ENCODE results near the gene FIZ1. TPM values are rescaled to one million over a fixed set of nuclear protein-coding genes. Genes with fewer than 3 reads are reported as not detected.
A peak's percentile ranks its signal among the peaks of the same experiment; 100 is the strongest.

Gene FIZ1
- total RNA-seq, 1 donor, result 8.6 TPM

DNA sequence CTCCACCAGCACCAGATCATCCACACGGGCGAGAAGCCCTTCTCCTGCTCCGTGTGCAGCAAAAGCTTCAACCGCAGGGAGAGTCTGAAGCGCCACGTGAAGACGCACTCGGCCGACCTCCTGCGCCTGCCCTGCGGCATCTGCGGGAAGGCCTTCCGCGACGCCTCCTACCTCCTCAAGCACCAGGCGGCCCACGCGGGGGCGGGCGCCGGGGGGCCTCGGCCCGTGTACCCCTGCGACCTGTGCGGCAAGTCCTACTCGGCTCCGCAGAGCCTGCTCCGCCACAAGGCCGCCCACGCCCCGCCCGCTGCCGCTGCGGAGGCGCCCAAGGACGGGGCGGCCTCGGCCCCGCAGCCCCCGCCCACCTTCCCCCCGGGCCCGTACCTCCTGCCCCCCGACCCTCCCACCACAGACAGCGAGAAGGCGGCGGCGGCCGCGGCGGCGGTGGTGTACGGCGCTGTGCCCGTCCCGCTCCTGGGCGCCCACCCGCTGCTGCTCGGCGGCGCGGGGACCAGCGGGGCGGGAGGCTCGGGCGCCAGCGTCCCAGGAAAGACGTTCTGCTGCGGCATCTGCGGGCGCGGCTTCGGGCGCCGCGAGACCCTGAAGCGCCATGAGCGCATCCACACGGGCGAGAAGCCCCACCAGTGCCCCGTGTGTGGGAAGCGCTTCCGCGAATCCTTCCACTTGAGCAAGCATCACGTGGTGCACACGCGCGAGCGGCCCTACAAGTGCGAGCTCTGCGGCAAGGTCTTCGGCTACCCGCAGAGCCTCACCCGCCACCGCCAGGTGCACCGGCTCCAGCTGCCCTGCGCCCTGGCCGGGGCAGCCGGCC, 15.6 kb upstream of the FIZ1 start:
- DNase-seq (ENCODE audit: low read depth in 2 of 3, low spot score in 2 of 3), result no peak

DNA sequence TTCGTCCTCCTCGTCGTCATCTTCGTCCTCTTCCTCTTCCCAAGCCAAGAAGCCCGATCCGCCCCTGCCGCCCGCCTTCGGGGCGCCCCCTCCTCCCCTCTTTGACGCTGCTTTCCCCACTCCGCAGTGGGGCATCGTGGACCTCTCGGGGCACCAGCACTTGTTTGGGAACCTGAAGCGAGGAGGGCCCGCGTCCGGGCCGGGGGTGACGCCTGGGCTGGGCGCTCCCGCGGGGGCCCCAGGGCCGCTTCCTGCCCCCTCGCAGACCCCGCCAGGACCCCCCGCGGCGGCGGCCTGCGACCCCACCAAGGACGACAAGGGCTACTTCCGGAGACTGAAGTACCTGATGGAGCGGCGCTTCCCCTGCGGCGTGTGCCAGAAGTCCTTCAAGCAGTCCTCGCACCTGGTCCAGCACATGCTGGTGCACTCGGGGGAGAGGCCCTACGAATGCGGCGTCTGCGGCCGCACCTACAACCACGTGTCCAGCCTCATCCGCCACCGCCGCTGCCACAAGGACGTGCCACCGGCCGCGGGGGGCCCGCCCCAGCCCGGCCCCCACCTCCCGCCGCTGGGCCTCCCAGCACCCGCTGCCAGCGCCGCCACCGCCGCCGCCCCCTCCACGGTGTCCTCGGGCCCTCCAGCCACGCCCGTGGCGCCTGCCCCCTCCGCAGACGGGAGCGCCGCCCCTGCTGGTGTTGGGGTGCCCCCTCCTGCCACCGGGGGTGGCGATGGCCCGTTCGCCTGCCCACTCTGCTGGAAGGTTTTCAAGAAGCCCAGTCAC, 14.8 kb upstream of the FIZ1 start:
- DNase-seq (ENCODE audit: low read depth in 2 of 3, low spot score in 2 of 3), result no peak

- DNase-seq (ENCODE audit: low read depth in 2 of 3, low spot score in 2 of 3), result no peak
Measured at GRCh38 chr19:55613396-55613795, 14.1 kb upstream of the FIZ1 start.

- DNase-seq (ENCODE audit: low read depth in 2 of 3, low spot score in 2 of 3), result no peak
Measured at GRCh38 chr19:55611983-55612645, 12.8 kb upstream of the FIZ1 start.

GRCh38 chr19:55611300-55611982, 12.1 kb upstream of the FIZ1 start:
- no peak for DNase-seq (ENCODE audit: low read depth in 2 of 3, low spot score in 2 of 3)

- DNase-seq (ENCODE audit: low read depth in 2 of 3, low spot score in 2 of 3), result no peak
Measured at GRCh38 chr19:55609326-55609725, 10.0 kb upstream of the FIZ1 start.

GRCh38 chr19:55606817-55607216, 7.5 kb upstream of the FIZ1 start:
- no peak for DNase-seq (ENCODE audit: low read depth in 2 of 3, low spot score in 2 of 3)

DNA sequence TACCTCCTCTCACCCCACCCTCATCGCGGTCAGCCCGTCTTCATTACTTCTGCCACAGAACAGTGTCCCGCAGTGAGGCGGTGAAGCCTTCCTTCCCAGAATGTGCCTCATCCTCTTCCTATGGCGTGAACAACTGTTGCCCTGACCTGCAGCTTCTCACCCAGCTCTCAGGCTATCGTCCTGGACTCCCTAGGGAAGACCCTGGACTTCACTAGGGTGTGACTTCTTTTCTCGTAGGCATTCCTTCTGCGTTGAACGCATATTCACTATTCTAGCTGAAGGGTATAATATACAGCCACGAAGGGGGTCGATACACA, 7.1 kb upstream of the FIZ1 start:
- no peak for DNase-seq (ENCODE audit: low read depth in 2 of 3, low spot score in 2 of 3)

DNA sequence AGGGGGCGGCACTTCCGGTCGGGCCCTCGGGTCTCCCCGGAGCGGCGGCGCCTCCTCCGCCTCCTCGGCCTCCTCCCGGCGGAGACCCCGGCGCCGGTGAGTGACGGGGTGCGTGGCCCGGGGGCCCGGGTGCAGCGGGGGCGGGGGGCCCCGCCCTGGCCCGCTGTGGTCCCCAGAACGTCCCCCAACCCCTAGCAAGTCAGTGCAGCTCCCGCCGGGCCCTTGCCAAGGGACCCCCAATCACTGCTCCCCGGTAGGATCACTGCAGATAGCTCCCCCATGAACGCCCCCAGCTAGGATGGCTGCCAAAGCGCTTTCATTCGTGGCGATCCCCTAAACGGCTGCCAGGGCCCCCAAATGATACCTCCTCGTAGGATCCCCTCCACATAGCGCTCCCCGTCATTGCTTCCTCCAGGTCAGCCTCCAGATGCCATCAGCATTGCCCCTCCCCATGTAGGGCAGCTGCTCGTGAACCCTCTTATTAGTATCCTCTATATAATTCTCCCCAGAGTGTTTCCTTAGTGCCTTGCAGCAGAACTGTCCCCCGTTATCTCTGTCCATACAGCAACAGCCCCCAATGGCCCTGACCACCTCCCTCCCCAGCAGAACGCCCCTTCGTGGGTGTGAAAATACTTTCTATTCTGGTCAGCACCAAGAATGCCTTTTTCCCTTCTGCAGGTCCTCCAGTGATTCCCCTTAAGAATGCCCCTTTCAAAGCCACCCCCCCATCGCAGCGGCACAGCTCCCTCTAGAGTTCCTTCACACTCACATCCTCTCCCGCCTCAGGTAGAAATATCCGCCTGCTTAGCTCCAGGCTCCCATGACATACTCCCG, 6.5 kb upstream of the FIZ1 start, which contains the start of gene ZNF865:
Gene ZNF865 (plus strand): TSS at position 11 of the 834 bp plus-strand sequence. CDS start 7,972 bp downstream, outside the sequence.
- peak; percentile 58 to 82 (median 81) for DNase-seq (ENCODE audit: low read depth in 2 of 3, low spot score in 2 of 3)

DNA sequence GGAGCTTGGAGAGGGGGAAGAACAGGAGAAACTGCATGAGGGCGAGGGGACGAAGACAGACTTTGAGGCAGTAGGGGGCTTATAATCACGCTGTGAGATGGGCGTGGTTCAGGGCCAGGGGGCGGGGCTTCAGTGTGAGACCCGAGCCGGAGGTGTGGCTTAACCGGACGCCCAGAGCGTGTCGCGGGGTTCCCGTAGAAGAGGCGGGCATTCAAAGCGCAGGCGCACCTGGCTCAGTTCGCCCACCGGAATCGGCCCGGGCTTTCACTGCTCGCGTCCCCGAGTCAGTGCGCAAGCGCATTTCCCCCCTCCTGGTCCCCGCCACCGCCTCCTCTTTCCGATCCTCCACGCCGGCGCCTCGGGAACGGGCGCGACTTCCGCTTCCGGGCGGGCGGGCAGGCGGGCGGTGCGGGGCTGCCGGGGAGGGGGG, 5.9 kb upstream of the FIZ1 start:
- peak; percentile 95 to 98 (median 97) for DNase-seq (ENCODE audit: low read depth in 2 of 3, low spot score in 2 of 3)

DNA sequence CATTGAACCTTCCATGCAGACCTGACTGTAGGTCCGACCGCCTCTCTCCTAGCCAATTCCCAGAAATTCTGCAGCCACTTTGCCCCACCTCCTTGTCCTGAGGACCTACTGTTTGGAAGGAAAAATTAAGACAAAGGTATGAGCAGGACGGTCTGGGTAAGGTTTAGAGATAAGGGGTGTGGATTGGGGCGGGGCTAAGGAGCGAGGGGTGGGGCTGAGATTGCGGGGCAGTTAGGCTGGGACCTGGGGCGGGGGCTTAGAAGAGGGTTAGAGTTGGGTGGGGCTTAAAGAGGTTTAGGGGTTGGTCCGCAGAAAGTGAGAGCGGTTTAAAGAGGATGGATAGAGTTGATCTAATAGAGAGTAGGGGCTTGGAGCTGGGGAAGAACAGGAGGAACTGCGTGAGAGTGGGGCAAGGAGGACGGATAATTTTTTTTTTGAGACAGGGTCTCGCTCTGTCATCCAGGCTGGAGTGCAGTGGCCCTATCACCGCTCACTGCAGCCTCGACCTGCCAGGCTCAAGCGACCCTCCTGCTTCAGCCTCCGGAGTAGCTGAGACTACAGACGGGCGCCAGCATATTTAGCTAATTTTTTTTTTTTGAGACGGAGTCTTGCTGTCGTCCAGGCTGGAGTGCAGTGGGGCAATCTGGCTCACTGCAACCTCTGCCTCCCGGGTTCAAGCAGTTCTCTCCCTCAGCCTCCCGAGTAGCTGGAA, 4.4 kb upstream of the FIZ1 start:
- DNase-seq (ENCODE audit: low read depth in 2 of 3, low spot score in 2 of 3), result no peak

DNA sequence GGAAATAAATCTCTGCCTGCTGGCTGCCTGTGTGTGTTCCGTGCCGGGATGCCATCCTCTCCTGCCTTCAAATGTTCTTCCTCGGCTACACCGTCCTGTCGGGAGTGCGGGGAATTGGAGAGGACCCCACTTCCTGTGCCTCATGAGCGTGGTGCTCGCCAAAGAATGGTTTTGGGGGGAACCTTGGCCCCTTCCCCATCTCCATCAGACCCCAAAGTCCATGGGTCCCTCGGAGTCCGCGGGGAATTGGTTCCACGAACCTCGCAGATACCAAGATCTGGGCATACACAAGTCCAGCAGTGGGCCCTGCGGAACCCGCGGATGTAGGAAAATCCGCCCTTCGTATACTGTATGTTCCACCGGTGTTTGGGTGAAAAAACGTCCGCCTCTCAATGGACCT, 3.8 kb upstream of the FIZ1 start:
- DNase-seq (ENCODE audit: low read depth in 2 of 3, low spot score in 2 of 3), result no peak

DNA sequence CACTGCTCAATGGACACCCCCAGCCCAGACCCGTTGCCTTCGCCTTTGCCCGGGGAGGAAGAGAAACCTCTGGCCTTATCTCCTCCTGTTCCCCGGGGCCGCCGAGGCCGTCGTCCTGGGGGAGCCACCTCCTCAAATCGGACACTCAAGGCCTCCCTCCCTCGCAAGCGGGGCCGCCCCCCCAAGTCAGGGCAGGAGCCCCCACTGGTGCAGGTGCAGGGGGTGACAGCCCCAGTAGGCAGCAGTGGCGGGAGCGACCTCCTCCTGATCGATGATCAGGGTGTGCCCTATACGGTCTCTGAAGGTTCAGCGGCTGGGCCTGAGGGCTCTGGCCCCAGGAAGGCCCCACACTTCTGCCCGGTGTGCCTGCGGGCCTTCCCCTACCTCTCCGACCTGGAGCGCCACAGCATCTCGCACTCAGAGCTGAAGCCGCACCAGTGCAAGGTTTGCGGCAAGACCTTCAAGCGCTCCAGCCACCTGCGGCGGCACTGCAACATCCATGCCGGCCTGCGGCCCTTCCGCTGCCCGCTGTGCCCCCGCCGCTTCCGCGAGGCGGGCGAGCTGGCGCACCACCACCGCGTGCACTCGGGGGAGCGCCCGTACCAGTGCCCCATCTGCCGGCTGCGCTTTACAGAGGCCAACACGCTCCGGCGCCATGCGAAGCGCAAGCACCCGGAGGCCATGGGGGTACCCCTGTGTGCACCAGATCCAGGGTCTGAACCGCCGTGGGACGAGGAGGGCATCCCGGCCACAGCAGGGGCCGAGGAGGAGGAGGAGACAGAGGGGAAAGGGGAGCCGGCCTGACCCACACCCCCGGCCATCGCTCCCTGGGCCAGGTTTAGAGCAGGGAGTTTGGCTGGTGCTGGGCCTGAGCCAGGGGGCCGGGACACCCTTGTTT, 3.0 kb upstream of the FIZ1 start:
- DNase-seq (ENCODE audit: low read depth in 2 of 3, low spot score in 2 of 3), result no peak

- no peak for DNase-seq (ENCODE audit: low read depth in 2 of 3, low spot score in 2 of 3)
Measured at GRCh38 chr19:55601084-55601483, 1.8 kb upstream of the FIZ1 start.

GRCh38 chr19:55600662-55601028, 1.3 kb upstream of the FIZ1 start:
- DNase-seq (ENCODE audit: low read depth in 2 of 3, low spot score in 2 of 3), result no peak

- peak; percentile 84 to 95 (median 94) for DNase-seq (ENCODE audit: low read depth in 2 of 3, low spot score in 2 of 3)
Measured at GRCh38 chr19:55599842-55600661, 735 bp upstream of the FIZ1 start, which contains the start of gene ZNF524. ZNF524 (plus strand) TSS chr19:55600288; CDS start chr19:55602113, 1,825 bp downstream.

DNA sequence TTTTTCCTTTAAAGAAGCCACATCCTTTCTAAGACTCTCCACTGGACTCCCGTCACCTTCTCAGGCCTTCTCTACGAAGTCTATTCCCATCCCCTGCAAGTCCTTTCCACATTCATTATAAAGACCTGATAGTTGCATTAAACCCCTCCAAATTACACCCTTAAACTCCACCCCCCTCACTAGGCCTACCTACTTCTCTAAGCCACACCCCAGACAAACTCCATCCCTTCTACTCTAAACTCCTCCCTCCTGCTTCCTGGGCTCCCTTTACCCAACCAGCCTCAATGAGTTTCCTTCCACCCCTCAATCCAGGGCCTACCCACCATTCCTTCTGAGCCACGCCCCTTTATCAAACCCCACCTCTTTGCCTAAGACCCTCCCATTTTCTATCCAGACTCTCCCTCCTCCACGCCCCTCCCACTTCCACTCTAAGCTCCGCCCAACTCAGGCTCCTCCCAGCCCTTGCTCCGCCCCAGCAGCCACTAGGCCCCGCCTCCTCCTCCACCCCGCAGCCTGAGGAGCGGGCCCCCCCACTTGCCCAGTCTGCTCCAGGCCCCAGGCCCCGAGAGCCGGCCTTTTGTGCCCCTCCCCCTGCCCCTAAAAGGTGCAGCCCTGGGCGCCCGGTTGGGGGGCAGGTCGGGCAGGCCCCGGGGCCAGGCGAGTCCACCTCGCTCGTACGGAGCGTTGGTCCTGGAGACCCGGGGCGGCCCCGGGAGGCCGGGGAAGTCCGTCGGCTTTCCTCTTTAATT, 424 bp downstream of the FIZ1 start:
- DNase-seq (ENCODE audit: low read depth in 2 of 3, low spot score in 2 of 3), result peak; percentile 82 to 97 (median 95)
